Measurements from ENCODE around the gene CNTRL. TPM values are rescaled to one million over a fixed set of nuclear protein-coding genes. Genes with fewer than 3 reads are reported as not detected.
A peak's percentile ranks its signal among the peaks of the same experiment; 100 is the strongest.
"Not testable (repeated sequence)": the region's sequence is repeated elsewhere in the genome, so short reads cannot be mapped to it uniquely, and the experiment has no call there.

The CNTRL gene, protein sequence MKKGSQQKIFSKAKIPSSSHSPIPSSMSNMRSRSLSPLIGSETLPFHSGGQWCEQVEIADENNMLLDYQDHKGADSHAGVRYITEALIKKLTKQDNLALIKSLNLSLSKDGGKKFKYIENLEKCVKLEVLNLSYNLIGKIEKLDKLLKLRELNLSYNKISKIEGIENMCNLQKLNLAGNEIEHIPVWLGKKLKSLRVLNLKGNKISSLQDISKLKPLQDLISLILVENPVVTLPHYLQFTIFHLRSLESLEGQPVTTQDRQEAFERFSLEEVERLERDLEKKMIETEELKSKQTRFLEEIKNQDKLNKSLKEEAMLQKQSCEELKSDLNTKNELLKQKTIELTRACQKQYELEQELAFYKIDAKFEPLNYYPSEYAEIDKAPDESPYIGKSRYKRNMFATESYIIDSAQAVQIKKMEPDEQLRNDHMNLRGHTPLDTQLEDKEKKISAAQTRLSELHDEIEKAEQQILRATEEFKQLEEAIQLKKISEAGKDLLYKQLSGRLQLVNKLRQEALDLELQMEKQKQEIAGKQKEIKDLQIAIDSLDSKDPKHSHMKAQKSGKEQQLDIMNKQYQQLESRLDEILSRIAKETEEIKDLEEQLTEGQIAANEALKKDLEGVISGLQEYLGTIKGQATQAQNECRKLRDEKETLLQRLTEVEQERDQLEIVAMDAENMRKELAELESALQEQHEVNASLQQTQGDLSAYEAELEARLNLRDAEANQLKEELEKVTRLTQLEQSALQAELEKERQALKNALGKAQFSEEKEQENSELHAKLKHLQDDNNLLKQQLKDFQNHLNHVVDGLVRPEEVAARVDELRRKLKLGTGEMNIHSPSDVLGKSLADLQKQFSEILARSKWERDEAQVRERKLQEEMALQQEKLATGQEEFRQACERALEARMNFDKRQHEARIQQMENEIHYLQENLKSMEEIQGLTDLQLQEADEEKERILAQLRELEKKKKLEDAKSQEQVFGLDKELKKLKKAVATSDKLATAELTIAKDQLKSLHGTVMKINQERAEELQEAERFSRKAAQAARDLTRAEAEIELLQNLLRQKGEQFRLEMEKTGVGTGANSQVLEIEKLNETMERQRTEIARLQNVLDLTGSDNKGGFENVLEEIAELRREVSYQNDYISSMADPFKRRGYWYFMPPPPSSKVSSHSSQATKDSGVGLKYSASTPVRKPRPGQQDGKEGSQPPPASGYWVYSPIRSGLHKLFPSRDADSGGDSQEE (N-terminal part only)
- total RNA-seq, result 27.6 and 31.4 TPM in 2 replicates
- long read RNA-seq, partial matches to known transcripts, result 63 of 87 reads
- long read RNA-seq, other reads (novel, unspliced or antisense), result 21 of 87 reads

DNA sequence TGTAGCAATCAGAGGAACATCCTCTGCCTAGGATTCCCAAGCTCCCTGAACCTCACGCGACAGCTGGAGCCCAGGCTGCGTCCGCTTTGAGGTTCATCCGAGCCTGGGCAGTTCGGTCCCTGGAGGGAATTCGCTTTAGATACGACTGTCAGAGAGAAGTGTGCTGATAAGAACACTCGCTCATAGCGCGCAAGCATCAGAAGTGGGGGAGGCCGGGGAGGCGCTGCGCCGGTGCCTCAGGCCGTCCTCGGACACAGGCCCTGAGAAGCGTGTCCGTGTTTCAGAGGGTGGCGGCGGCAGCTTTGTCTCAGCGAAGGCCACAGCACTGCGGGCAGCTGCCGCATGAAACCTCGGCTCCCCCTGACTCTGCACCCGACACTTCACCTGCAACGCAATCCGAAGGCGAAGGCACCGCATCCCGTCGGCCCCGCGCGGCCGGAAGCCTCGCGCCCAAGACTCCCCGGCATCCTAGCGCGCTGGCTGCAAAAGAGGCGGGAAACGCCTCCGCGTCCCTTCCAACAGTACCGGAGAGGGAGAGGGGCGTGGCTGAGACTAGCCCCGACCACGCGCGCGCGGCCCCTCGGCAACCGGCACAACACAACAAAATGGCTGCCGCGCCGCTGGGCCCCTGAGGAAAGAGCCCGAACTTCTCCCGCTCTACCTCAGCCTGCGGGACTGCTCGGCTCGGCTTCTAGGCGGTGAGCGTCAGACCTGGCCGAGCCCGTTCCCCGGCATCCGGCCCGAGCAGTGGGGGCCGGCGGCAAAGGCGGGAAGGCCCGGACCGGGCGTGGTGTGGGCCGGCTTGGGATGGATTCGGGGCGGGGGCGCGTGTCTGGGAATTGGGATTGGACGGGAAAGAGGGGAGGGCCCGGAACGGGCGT lies at the start of gene CNTRL:
Gene CNTRL (plus strand): TSS at position 586 of the 881 bp plus-strand sequence. CDS start 13,372 bp downstream, outside the sequence.
- TF ChIP-seq, protein P1, sequence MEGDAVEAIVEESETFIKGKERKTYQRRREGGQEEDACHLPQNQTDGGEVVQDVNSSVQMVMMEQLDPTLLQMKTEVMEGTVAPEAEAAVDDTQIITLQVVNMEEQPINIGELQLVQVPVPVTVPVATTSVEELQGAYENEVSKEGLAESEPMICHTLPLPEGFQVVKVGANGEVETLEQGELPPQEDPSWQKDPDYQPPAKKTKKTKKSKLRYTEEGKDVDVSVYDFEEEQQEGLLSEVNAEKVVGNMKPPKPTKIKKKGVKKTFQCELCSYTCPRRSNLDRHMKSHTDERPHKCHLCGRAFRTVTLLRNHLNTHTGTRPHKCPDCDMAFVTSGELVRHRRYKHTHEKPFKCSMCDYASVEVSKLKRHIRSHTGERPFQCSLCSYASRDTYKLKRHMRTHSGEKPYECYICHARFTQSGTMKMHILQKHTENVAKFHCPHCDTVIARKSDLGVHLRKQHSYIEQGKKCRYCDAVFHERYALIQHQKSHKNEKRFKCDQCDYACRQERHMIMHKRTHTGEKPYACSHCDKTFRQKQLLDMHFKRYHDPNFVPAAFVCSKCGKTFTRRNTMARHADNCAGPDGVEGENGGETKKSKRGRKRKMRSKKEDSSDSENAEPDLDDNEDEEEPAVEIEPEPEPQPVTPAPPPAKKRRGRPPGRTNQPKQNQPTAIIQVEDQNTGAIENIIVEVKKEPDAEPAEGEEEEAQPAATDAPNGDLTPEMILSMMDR (conservative IDR thresholded peaks at IDR 0.05), result no peak
- Mint-ChIP-seq H3K4me3 (peak within 1 kb of the TSS; percentile 97), H3K9me3 (peaks cover 4% of the 10 kb centered on the region), H3K27me3 (ENCODE audit: low read depth) (no peaks in the 10 kb centered on the region), H3K36me3 (ENCODE audit: low read depth) (peaks cover 9% of the 10 kb centered on the region), H3K4me1 (peaks cover 38% of the 10 kb centered on the region), H3K27ac (ENCODE audit: unreplicated experiment) (peak within 1 kb of the TSS; percentile 99)
- peak; percentile 82 for DNase-seq (ENCODE audit: low read depth, low spot score)

DNA sequence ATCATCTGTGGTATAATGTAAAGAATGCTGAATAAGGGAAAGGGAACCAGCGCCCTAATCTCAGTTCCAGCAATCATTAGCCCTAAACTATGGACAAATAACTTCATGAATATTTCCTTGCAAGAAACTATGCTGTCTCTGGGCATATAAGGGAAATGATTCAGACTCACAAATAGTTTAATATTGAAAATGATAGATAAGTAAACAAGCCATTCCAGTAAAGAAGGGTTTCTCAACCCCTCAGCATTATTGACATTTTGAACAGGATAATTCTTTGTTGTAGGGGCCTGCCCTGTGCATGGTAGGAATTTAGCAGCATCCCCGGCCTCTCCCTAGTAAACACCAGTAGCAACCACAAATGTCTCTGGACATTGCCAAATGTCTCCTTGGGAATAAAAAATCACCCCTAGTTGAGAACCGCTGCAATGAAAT lies 48.5 kb upstream of the CNTRL start:
- TF ChIP-seq, protein P1 (conservative IDR thresholded peaks at IDR 0.05), result no peak
- peaks cover 6% of the 10 kb centered on the region for H3K9me3 Mint-ChIP-seq
- no peak overlapping the region for H3K4me3 Mint-ChIP-seq
- peaks cover 7% of the 10 kb centered on the region for H3K4me1 Mint-ChIP-seq
- no peak overlapping the region for H3K27ac Mint-ChIP-seq (ENCODE audit: unreplicated experiment)
- peaks cover 7% of the 10 kb centered on the region for H3K36me3 Mint-ChIP-seq (ENCODE audit: low read depth)
- H3K27me3 Mint-ChIP-seq (ENCODE audit: low read depth), result no peaks in the 10 kb centered on the region
- no peak for DNase-seq (ENCODE audit: low read depth, low spot score)

DNA sequence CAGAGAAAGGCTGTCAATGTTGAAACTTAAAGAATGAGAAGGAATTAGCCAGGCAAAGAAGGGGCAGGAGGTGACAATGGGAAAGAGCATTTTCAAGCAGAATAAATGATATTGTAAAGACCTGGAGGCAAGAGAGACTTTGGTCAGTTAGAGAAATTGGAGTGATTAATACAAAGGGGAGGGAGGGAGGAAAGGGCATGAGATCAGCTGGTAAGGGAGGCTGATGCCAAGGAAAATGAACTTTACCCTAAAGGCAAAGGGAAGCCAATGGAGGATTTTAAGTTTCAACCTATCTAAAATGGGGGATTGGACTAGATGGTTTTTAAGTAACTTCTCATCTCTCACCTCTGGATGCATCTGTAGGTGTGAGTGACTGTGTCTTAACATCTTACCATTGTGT lies 48.0 kb upstream of the CNTRL start:
- peaks cover 7% of the 10 kb centered on the region for H3K36me3 Mint-ChIP-seq (ENCODE audit: low read depth)
- no peaks in the 10 kb centered on the region for H3K27me3 Mint-ChIP-seq (ENCODE audit: low read depth)
- DNase-seq (ENCODE audit: low read depth, low spot score), result no peak
- peaks cover 7% of the 10 kb centered on the region for H3K4me1 Mint-ChIP-seq
- TF ChIP-seq, protein P1 (conservative IDR thresholded peaks at IDR 0.05), result no peak
- peaks cover 6% of the 10 kb centered on the region for H3K9me3 Mint-ChIP-seq
- no peak overlapping the region for H3K27ac Mint-ChIP-seq (ENCODE audit: unreplicated experiment)
- no peak overlapping the region for H3K4me3 Mint-ChIP-seq

DNA sequence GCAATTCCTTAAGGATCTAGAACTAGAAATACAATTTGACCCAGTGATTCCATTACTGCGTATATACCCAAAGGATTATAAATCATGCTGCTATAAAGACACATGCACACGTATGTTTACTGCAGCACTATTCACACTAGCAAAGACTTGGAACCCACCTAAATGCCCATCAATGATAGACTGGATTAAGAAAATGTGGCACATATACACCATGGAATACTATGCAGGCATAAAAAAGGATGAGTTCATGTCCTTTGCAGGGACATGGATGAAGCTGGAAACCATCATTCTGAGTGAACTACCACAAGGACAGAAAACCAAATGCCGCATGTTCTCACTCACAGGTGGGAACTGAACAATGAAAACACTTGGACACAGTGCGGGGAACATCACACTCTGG lies 46.5 kb upstream of the CNTRL start:
- H3K27me3 Mint-ChIP-seq (ENCODE audit: low read depth); H3K9me3 Mint-ChIP-seq; H3K4me1 Mint-ChIP-seq; H3K27ac Mint-ChIP-seq (ENCODE audit: unreplicated experiment); DNase-seq (ENCODE audit: low read depth, low spot score); H3K36me3 Mint-ChIP-seq (ENCODE audit: low read depth); H3K4me3 Mint-ChIP-seq: not testable (repeated sequence)

DNA sequence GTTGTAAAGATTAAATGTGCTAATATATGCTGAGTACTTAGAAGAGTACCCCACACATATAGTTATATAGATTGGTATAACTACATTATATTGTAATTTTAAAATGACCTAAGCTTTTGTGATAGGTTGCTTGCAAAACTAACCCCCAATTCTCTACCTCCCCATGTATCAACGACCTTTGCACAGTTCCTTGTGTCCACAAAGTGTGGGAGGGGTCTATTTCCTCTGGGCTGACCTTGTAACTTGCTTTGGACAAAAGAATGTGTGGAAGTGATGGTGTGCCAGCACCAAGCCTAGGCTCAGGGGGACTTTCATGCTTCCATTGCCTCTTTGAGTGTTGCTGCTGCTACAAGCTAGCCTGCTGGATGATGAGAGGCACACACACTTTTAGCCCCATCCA lies 45.3 kb upstream of the CNTRL start:
- Mint-ChIP-seq H3K36me3 (ENCODE audit: low read depth) (peaks cover 5% of the 10 kb centered on the region), H3K4me3 (no peak overlapping the region), H3K4me1 (peaks cover 7% of the 10 kb centered on the region), H3K27me3 (ENCODE audit: low read depth) (no peaks in the 10 kb centered on the region), H3K9me3 (peaks cover 4% of the 10 kb centered on the region), H3K27ac (ENCODE audit: unreplicated experiment) (no peak overlapping the region)
- TF ChIP-seq, protein P1 (conservative IDR thresholded peaks at IDR 0.05), result no peak
- no peak for DNase-seq (ENCODE audit: low read depth, low spot score)
